WTC11 (cell line): ENCODE measurements around the gene CUL2. TPM values are rescaled to one million over a fixed set of nuclear protein-coding genes. Genes with fewer than 3 reads are reported as not detected.

Source experiments
- ATAC-seq: fragments of 200-7000 bp; cut with Tn5 transposase; 2 replicates; pipeline ENCODE4 v1.10.0; 2021; ENCODE audit warnings: mild to moderate bottlenecking, moderate library complexity
- CTCF ChIA-PET: fragments of 300-600 bp; sonication (Branson Sonifier 250); formaldehyde crosslinking; loops from one replicate; lab custom pipeline; 2021; ENCODE audit warnings: antibody characterized with exemption; lab: Charles Lee
- POLR2A ChIA-PET: fragments of 350-600 bp; sonication (Branson Sonifier 250); formaldehyde crosslinking; loops from one replicate; lab custom pipeline; 2021; ENCODE audit warnings: antibody characterized with exemption; lab: Charles Lee
- DNase-seq: peaks from one replicate; pipeline ENCODE4 v3.0.0; 2021; ENCODE audit warnings: low spot score
- H3K27ac Mint-ChIP-seq: 2 replicates; pipeline ENCODE4 v1.8.0; 2021; ENCODE audit warnings: mixed read lengths
- H3K27me3 Mint-ChIP-seq: 2 replicates; pipeline ENCODE4 v1.8.0; 2021; ENCODE audit warnings: low read depth, mild to moderate bottlenecking, moderate library complexity, mixed read lengths
- H3K36me3 Mint-ChIP-seq: 2 replicates; pipeline ENCODE4 v1.8.0; 2021; ENCODE audit warnings: mixed read lengths
- H3K4me1 Mint-ChIP-seq: 2 replicates; pipeline ENCODE4 v1.8.0; 2022; ENCODE audit warnings: mixed read lengths
- H3K4me3 Mint-ChIP-seq: 2 replicates; pipeline ENCODE4 v1.8.0; 2021; ENCODE audit warnings: mild to moderate bottlenecking, moderate library complexity, mixed read lengths
- H3K9me3 Mint-ChIP-seq: 2 replicates; pipeline ENCODE4 v1.8.0; 2021; ENCODE audit warnings: mixed read lengths
- FOXJ3 ChIP-seq: sonication (generic); formaldehyde crosslinking; IDR thresholded peaks from 2 replicates; pipeline ENCODE4 v1.9.0; 2021; ENCODE audit warnings: missing genetic modification reagents, mild to moderate bottlenecking, borderline replicate concordance
- GTF2I ChIP-seq: fragments of 250-450 bp; sonication (Bioruptor Pico); conservative IDR thresholded peaks from 2 replicates; pipeline ENCODE4 v1.4.0; 2021; ENCODE audit warnings: mild to moderate bottlenecking
- JAZF1 ChIP-seq: fragments of 250-450 bp; sonication (Bioruptor Pico); IDR thresholded peaks from 2 replicates; pipeline ENCODE4 v1.9.0; 2021; ENCODE audit warnings: moderate library complexity, mild to moderate bottlenecking, inconsistent platforms
- JUN ChIP-seq: sonication (generic); formaldehyde crosslinking; IDR thresholded peaks from 2 replicates; pipeline ENCODE4 v1.8.0; 2023; ENCODE audit warnings: mild to moderate bottlenecking, missing genetic modification reagents
- MXD4 ChIP-seq: fragments of 250-450 bp; sonication (Bioruptor Pico); IDR thresholded peaks from 2 replicates; pipeline ENCODE4 v1.8.0; 2021; ENCODE audit warnings: mild to moderate bottlenecking, moderate library complexity, borderline replicate concordance
- NFE2L1 ChIP-seq: sonication (generic); formaldehyde crosslinking; IDR thresholded peaks from 2 replicates; pipeline ENCODE4 v1.8.1; 2023; ENCODE audit warnings: missing genetic modification reagents
- NR3C1 ChIP-seq: sonication (generic); formaldehyde crosslinking; conservative IDR thresholded peaks from 2 replicates; pipeline ENCODE4 v1.8.1; 2023; ENCODE audit warnings: low read depth, mild to moderate bottlenecking, missing genetic modification reagents
- OVOL2 ChIP-seq: fragments of 250-450 bp; sonication (Bioruptor Pico); IDR thresholded peaks from 2 replicates; pipeline ENCODE4 v1.9.0; 2021; ENCODE audit warnings: mild to moderate bottlenecking, borderline replicate concordance
- PRRX2 ChIP-seq: fragments of 250-450 bp; sonication (Bioruptor Pico); IDR thresholded peaks from 2 replicates; pipeline ENCODE4 v1.8.0; 2021; ENCODE audit warnings: mild to moderate bottlenecking
- SOX15 ChIP-seq: fragments of 250-450 bp; sonication (Bioruptor Pico); IDR thresholded peaks from 2 replicates; pipeline ENCODE4 v1.9.0; 2021; ENCODE audit warnings: mild to moderate bottlenecking
- ZNF219 ChIP-seq: sonication (generic); formaldehyde crosslinking; IDR thresholded peaks from 2 replicates; pipeline ENCODE4 v1.8.0; 2023; ENCODE audit warnings: missing genetic modification reagents, mild to moderate bottlenecking, borderline replicate concordance
- ZNF263 ChIP-seq: sonication (generic); formaldehyde crosslinking; IDR thresholded peaks from 2 replicates; pipeline ENCODE4 v1.8.1; 2022; ENCODE audit warnings: low read depth, mild to moderate bottlenecking, moderate library complexity, missing genetic modification reagents
- total RNA-seq: library from RNA; stranded (reverse); gene quantifications from 3 replicates; pipeline ENCODE4 v1.2.3, GENCODE V29; 2021
- TF ChIP-seq, protein P1 (sequence below): fragments of 250-450 bp; sonication (Bioruptor Pico); IDR thresholded peaks from 2 replicates; pipeline ENCODE4 v1.8.0; 2021; ENCODE audit warnings: mild to moderate bottlenecking
- TF ChIP-seq, protein P2 (sequence below): sonication (generic); formaldehyde crosslinking; IDR thresholded peaks from 2 replicates; pipeline ENCODE4 v1.8.0; 2023; ENCODE audit warnings: missing genetic modification reagents, mild to moderate bottlenecking, borderline replicate concordance
- TF ChIP-seq, protein P3 (sequence below): fragments of 250-450 bp; sonication (Bioruptor Pico); IDR thresholded peaks from 2 replicates; pipeline ENCODE4 v1.9.0; 2021; ENCODE audit warnings: moderate library complexity, mild to moderate bottlenecking, inconsistent platforms, borderline replicate concordance
- TF ChIP-seq, protein P4 (sequence below): sonication (generic); formaldehyde crosslinking; IDR thresholded peaks from 2 replicates; pipeline ENCODE4 v1.8.1; 2023; ENCODE audit warnings: mild to moderate bottlenecking, missing genetic modification reagents, borderline replicate concordance
- TF ChIP-seq, protein P5 (sequence below): sonication (generic); formaldehyde crosslinking; IDR thresholded peaks from 2 replicates; pipeline ENCODE4 v1.8.0; 2022; ENCODE audit warnings: mild to moderate bottlenecking, missing genetic modification reagents
- TF ChIP-seq, protein P6 (sequence below): sonication (generic); formaldehyde crosslinking; IDR thresholded peaks from 2 replicates; pipeline ENCODE4 v1.8.1; 2022; ENCODE audit warnings: mild to moderate bottlenecking, missing genetic modification reagents, moderate library complexity, borderline replicate concordance
- TF ChIP-seq, protein P7 (sequence below): sonication (generic); formaldehyde crosslinking; IDR thresholded peaks from 2 replicates; pipeline ENCODE4 v1.8.0; 2022; ENCODE audit warnings: missing genetic modification reagents

The CUL2 gene
- total RNA-seq, 1 experiment from 2014 or later: 38.3 TPM

DNA sequence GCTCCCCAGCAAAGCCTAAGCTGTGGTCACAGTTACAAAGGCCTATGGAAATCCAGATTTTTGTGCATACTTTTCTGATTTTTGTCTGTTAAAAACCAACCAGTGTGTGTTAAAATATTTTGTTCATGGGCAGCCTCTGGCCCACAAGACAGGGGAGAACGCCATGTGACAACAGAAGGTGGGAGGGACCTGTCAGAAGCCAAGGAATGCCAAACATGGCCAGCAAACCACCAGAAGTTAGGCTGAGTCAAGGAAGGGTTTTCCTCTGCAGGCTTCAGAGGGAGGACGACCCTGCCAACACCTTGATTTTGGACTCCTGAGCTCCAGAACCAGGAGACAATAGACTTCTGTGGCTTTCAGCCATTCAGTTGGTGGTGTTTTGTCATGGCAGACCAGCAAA, 127.3 kb downstream of the CUL2 start:
- Mint-ChIP-seq H3K36me3 (no peaks in the 10 kb centered on the region), H3K9me3 (no peaks in the 10 kb centered on the region)
- DNase-seq (no peak), ATAC-seq (no peak)
- POLR2A ChIA-PET: no interaction called here
- TF ChIP-seq, protein P1, sequence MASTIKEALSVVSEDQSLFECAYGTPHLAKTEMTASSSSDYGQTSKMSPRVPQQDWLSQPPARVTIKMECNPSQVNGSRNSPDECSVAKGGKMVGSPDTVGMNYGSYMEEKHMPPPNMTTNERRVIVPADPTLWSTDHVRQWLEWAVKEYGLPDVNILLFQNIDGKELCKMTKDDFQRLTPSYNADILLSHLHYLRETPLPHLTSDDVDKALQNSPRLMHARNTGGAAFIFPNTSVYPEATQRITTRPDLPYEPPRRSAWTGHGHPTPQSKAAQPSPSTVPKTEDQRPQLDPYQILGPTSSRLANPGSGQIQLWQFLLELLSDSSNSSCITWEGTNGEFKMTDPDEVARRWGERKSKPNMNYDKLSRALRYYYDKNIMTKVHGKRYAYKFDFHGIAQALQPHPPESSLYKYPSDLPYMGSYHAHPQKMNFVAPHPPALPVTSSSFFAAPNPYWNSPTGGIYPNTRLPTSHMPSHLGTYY (CRISPR knock-in tag): no peak
- TF ChIP-seq NFE2L1 (CRISPR knock-in tag) (no peak), GTF2I (CRISPR knock-in tag) (no peak), MXD4 (CRISPR knock-in tag) (no peak), OVOL2 (CRISPR knock-in tag) (no peak), PRRX2 (CRISPR knock-in tag) (no peak), JUN (CRISPR knock-in tag) (no peak)
- TF ChIP-seq, protein P2, sequence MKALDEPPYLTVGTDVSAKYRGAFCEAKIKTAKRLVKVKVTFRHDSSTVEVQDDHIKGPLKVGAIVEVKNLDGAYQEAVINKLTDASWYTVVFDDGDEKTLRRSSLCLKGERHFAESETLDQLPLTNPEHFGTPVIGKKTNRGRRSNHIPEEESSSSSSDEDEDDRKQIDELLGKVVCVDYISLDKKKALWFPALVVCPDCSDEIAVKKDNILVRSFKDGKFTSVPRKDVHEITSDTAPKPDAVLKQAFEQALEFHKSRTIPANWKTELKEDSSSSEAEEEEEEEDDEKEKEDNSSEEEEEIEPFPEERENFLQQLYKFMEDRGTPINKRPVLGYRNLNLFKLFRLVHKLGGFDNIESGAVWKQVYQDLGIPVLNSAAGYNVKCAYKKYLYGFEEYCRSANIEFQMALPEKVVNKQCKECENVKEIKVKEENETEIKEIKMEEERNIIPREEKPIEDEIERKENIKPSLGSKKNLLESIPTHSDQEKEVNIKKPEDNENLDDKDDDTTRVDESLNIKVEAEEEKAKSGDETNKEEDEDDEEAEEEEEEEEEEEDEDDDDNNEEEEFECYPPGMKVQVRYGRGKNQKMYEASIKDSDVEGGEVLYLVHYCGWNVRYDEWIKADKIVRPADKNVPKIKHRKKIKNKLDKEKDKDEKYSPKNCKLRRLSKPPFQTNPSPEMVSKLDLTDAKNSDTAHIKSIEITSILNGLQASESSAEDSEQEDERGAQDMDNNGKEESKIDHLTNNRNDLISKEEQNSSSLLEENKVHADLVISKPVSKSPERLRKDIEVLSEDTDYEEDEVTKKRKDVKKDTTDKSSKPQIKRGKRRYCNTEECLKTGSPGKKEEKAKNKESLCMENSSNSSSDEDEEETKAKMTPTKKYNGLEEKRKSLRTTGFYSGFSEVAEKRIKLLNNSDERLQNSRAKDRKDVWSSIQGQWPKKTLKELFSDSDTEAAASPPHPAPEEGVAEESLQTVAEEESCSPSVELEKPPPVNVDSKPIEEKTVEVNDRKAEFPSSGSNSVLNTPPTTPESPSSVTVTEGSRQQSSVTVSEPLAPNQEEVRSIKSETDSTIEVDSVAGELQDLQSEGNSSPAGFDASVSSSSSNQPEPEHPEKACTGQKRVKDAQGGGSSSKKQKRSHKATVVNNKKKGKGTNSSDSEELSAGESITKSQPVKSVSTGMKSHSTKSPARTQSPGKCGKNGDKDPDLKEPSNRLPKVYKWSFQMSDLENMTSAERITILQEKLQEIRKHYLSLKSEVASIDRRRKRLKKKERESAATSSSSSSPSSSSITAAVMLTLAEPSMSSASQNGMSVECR (CRISPR knock-in tag): no peak
- TF ChIP-seq, protein P3, sequence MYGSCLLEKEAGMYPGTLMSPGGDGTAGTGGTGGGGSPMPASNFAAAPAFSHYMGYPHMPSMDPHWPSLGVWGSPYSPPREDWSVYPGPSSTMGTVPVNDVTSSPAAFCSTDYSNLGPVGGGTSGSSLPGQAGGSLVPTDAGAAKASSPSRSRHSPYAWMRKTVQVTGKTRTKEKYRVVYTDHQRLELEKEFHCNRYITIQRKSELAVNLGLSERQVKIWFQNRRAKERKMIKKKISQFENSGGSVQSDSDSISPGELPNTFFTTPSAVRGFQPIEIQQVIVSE (CRISPR knock-in tag): no peak
- TF ChIP-seq, protein P4, sequence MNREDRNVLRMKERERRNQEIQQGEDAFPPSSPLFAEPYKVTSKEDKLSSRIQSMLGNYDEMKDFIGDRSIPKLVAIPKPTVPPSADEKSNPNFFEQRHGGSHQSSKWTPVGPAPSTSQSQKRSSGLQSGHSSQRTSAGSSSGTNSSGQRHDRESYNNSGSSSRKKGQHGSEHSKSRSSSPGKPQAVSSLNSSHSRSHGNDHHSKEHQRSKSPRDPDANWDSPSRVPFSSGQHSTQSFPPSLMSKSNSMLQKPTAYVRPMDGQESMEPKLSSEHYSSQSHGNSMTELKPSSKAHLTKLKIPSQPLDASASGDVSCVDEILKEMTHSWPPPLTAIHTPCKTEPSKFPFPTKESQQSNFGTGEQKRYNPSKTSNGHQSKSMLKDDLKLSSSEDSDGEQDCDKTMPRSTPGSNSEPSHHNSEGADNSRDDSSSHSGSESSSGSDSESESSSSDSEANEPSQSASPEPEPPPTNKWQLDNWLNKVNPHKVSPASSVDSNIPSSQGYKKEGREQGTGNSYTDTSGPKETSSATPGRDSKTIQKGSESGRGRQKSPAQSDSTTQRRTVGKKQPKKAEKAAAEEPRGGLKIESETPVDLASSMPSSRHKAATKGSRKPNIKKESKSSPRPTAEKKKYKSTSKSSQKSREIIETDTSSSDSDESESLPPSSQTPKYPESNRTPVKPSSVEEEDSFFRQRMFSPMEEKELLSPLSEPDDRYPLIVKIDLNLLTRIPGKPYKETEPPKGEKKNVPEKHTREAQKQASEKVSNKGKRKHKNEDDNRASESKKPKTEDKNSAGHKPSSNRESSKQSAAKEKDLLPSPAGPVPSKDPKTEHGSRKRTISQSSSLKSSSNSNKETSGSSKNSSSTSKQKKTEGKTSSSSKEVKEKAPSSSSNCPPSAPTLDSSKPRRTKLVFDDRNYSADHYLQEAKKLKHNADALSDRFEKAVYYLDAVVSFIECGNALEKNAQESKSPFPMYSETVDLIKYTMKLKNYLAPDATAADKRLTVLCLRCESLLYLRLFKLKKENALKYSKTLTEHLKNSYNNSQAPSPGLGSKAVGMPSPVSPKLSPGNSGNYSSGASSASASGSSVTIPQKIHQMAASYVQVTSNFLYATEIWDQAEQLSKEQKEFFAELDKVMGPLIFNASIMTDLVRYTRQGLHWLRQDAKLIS (CRISPR knock-in tag): no peak
- TF ChIP-seq, all 79 proteins: peak for 0
- Mint-ChIP-seq H3K4me1 (0 out of 2 replicates have a peak, but pooled peaks cover 3% of the 10 kb centered on the region), H3K27ac (no peak overlapping the region), H3K4me3 (no peak overlapping the region), H3K27me3 (no peaks in the 10 kb centered on the region)
- CTCF ChIA-PET: interaction anchor here (0.6 to 1.2 kb wide), 2 partner anchors 207 to 239 kb away, joined by 3 read pairs; no protein-coding TSS in a partner anchor

DNA sequence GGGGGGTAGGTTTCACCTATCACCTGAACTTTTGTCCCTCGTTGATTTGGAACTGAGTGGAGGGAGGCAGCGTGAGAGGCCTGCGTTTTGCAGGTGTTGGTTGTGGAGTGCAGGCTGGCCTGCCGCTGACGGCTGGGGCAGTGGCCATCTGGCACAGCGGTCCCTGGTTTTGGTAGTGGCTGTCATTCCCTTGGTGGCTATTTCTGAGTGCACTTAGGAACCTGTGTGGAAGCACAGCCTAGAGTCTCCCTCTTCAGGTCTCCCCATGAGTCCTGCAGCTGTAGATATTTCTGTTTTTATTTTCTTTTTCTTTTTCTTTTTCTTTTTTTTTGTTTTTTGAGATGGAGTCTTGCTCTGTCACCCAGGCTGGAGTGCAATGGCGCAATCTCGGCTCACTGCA, 129.2 kb downstream of the CUL2 start:
- ChIA-PET POLR2A (no interaction called here), CTCF (interaction anchor here (0.6 to 1.2 kb wide), 3 partner anchors 35 to 300 kb away, joined by 3 read pairs; no protein-coding TSS in a partner anchor)
- H3K27me3 Mint-ChIP-seq: no peaks in the 10 kb centered on the region
- H3K4me3 Mint-ChIP-seq: no peak overlapping the region
- H3K9me3 Mint-ChIP-seq: no peaks in the 10 kb centered on the region
- no peak for DNase-seq
- no peaks in the 10 kb centered on the region for H3K4me1 Mint-ChIP-seq
- ATAC-seq: peak; percentile 62
- H3K36me3 Mint-ChIP-seq: no peaks in the 10 kb centered on the region
- no peak overlapping the region for H3K27ac Mint-ChIP-seq
- TF ChIP-seq, protein P5, sequence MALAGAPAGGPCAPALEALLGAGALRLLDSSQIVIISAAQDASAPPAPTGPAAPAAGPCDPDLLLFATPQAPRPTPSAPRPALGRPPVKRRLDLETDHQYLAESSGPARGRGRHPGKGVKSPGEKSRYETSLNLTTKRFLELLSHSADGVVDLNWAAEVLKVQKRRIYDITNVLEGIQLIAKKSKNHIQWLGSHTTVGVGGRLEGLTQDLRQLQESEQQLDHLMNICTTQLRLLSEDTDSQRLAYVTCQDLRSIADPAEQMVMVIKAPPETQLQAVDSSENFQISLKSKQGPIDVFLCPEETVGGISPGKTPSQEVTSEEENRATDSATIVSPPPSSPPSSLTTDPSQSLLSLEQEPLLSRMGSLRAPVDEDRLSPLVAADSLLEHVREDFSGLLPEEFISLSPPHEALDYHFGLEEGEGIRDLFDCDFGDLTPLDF: no peak
- TF ChIP-seq JAZF1 (no peak), ZNF263 (CRISPR knock-in tag) (no peak), SOX15 (no peak), NR3C1 (no peak), FOXJ3 (CRISPR knock-in tag) (no peak), ZNF219 (CRISPR knock-in tag) (no peak)
- TF ChIP-seq, protein P6, sequence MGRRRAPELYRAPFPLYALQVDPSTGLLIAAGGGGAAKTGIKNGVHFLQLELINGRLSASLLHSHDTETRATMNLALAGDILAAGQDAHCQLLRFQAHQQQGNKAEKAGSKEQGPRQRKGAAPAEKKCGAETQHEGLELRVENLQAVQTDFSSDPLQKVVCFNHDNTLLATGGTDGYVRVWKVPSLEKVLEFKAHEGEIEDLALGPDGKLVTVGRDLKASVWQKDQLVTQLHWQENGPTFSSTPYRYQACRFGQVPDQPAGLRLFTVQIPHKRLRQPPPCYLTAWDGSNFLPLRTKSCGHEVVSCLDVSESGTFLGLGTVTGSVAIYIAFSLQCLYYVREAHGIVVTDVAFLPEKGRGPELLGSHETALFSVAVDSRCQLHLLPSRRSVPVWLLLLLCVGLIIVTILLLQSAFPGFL (CRISPR knock-in tag): no peak
- TF ChIP-seq, protein P7, sequence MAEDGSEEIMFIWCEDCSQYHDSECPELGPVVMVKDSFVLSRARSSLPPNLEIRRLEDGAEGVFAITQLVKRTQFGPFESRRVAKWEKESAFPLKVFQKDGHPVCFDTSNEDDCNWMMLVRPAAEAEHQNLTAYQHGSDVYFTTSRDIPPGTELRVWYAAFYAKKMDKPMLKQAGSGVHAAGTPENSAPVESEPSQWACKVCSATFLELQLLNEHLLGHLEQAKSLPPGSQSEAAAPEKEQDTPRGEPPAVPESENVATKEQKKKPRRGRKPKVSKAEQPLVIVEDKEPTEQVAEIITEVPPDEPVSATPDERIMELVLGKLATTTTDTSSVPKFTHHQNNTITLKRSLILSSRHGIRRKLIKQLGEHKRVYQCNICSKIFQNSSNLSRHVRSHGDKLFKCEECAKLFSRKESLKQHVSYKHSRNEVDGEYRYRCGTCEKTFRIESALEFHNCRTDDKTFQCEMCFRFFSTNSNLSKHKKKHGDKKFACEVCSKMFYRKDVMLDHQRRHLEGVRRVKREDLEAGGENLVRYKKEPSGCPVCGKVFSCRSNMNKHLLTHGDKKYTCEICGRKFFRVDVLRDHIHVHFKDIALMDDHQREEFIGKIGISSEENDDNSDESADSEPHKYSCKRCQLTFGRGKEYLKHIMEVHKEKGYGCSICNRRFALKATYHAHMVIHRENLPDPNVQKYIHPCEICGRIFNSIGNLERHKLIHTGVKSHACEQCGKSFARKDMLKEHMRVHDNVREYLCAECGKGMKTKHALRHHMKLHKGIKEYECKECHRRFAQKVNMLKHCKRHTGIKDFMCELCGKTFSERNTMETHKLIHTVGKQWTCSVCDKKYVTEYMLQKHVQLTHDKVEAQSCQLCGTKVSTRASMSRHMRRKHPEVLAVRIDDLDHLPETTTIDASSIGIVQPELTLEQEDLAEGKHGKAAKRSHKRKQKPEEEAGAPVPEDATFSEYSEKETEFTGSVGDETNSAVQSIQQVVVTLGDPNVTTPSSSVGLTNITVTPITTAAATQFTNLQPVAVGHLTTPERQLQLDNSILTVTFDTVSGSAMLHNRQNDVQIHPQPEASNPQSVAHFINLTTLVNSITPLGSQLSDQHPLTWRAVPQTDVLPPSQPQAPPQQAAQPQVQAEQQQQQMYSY (CRISPR knock-in tag): no peak
